ENCODE measurements around the gene ZSCAN12.
"Not testable (repeated sequence)": the region's sequence is repeated elsewhere in the genome, so short reads cannot be mapped to it uniquely, and the experiment has no call there.

Gene ZSCAN12

DNA sequence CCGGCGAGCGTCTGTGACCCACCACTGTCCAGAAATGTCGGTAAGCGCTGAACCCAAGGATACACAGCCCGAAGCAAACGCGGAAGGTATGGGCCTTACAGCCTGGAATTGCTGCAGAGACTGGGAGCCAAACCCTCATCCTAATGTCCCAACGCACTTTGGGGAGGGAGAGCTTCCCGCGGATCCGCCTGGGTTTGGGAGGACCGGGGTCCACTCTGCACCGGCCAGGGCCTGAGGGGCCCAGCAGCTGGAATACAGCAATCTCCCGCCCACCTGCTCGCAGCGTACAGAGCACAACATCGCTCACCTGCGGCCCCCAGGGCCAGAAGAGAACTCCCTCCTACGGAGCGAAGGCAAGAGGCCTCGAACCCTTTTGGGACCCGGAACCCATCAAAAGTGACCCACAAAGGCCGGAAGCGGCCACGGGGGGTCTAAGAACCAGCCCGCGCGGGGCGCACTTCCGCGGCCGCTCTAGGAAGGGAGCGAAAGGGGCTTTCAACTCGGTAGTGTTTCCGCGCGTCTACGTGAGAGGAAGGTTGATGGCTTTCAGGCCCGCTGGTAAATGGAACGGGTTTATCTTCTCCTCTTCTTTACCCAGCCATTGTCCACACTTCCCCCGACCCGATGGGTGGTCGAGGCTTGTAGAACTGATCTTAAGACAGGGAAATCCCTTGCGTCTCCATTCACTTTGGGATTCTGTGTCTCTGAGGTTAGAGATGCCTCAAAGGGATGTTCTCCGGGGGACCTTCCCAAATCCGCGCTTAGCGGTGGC is at the start of gene ZSCAN12:
Gene ZSCAN12 (minus strand): TSS at position 398 of the 772 bp plus-strand sequence. CDS start 1,342 bp downstream, outside the sequence.
- DNase-seq, result peak; percentile 74

DNA sequence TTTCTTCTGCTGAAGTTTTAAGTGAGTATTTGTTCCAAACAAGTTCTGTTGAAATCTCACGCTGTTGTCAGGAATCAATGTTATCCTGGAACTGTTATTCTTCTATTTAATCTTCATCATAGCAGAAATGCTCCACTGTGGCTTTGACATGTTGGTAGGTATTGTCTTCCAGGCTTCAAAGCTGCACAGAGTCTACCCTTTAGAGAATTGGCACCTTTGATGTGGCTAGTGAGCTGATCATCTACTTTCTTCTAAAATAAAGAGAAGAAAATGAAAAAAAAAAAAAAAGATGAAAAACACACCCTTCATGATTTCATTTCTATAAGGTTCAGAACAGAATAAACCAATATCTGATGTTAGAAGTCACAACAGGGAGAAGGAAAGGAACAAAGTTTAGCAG is 49.5 kb upstream of the ZSCAN12 start:
- DNase-seq, result no peak

GRCh38 chr6:28447512-28447906 is 48.0 kb upstream of the ZSCAN12 start:
- DNase-seq, result not testable (repeated sequence)

- DNase-seq, result no peak
These were observed 47.4 kb upstream of the ZSCAN12 start for GRCh38 chr6:28446818-28447511.

DNA sequence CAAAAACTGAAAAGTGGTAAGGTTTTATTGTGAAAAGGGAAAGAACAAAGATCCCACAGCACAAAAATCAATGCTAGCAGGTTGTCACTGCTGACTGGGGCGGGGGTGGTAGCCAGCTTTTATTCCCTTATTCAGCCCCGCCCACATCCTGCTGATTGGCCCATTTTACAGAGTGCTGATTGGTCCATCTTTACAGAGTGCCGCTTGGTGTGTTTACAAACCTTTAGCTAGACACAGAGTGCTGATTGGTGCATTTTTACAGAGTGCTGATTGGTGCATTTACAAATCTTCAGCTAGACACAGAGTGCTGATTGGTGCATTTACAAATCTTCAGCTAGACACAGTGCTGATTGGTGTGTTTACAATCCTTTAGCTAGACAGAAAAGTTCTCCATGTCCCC is 45.2 kb upstream of the ZSCAN12 start:
- DNase-seq, result not testable (repeated sequence)

GRCh38 chr6:28443112-28443773 is 43.7 kb upstream of the ZSCAN12 start, which contains the start of gene ZSCAN23:
Gene ZSCAN23, minus strand, starts transcription at chr6:28443491. Its CDS starts 7,225 bp downstream, at chr6:28436266.
- DNase-seq, result peak; percentile 93

GRCh38 chr6:28442586-28442985 is 43.0 kb upstream of the ZSCAN12 start:
- DNase-seq, result no peak

DNA sequence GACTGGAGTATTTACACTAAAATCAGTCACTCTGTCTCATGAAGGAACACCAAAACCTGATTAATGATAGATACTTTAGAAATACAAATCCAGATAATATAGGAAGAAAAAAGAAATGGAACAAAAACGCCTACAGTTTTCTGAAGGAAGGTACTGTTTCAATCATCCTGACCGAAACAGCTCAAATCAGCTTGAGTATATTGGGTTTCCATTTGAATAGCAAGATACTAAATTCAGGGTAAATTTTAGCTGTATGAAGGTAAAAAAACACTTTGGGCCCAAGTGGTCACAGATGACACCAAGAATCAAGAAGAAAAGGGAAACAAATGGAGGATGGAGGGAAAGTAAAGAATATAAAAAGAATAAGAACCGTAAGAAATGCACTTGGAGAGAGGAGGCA is 36.9 kb upstream of the ZSCAN12 start:
- DNase-seq, result no peak

GRCh38 chr6:28433119-28433518 is 33.6 kb upstream of the ZSCAN12 start:
- no peak for DNase-seq

GRCh38 chr6:28429781-28430180 is 30.2 kb upstream of the ZSCAN12 start:
- no peak for DNase-seq

GRCh38 chr6:28425944-28426541 is 26.5 kb upstream of the ZSCAN12 start:
- DNase-seq, result no peak

GRCh38 chr6:28424163-28424562 is 24.6 kb upstream of the ZSCAN12 start:
- DNase-seq, result no peak

GRCh38 chr6:28423546-28423945 is 24.0 kb upstream of the ZSCAN12 start:
- DNase-seq, result no peak

DNA sequence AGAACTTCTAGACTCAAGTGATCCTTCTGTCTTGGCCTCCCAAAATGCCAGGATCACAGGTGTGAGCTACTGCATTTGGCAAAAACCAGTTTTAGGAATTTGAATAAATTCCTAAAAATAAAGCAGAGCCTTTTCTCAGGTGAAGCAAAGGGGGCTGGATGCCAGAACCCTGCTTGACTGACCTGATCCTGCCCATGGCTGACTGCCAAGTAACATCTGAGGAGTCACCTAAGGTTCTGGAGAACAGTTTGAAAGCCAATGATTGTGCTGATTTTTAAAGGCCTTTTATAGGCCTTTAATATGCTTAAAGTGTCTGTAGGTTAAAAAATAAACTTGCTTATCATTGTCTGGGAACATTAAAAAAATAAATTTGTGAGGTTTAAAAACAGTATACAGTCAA is 14.1 kb upstream of the ZSCAN12 start:
- DNase-seq, result no peak

- DNase-seq, result no peak
These were observed 11.2 kb upstream of the ZSCAN12 start for GRCh38 chr6:28410767-28411166.

DNA sequence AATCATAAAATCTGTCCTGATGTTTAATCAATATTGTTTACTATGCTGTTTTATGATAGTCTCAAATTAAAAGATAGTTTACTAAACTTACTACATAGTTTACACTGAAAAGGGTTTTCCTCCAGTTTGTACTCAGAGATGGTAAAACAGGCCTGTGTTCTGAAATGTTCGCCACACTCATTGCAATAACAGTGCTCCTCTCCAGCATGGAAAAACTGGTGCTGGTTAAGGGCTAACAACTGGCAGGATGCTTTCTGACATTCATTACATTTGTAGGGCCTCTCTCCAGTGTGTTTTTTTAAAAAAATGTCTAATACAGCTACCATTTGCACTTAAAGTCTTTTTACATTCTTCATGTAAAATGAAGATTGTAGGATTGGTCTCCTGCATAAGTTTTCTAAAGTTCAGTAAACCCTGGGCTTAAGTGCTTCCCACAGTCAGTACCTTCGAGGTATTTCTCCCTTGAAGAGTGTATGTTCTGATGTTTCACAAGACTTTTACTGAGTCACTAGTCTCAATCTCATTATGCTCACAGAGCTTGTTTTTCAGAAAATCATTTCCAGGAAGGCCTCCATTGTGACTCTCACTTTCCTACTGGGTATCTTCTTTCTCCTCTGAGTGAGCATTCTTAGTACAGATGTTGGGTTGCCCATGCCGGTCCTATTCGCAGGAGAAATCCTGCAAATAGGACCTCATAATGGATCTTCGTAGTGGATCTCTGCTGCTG is 8.7 kb upstream of the ZSCAN12 start:
- DNase-seq, result no peak

DNA sequence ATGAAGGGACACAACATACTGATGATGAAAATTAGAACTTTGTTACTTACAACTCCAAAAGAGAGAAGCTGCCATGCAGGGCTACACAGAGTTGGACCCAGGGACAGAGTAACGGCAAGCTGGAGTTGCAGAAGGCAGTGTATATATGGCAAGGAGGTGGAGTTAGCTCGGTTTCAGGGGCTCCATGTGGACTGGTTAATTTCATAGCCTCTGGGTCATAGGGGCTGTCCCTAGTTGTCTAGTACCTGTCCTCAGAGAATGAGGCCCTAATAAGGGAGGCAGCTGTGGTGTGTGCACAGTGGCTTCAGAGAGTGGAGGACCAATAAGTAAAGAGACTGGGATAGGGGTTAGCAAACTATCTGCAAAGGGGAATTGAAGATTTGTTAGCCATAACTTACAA is 7.9 kb upstream of the ZSCAN12 start:
- no peak for DNase-seq

GRCh38 chr6:28403923-28404322 is 4.4 kb upstream of the ZSCAN12 start:
- not testable (repeated sequence) for DNase-seq

DNA sequence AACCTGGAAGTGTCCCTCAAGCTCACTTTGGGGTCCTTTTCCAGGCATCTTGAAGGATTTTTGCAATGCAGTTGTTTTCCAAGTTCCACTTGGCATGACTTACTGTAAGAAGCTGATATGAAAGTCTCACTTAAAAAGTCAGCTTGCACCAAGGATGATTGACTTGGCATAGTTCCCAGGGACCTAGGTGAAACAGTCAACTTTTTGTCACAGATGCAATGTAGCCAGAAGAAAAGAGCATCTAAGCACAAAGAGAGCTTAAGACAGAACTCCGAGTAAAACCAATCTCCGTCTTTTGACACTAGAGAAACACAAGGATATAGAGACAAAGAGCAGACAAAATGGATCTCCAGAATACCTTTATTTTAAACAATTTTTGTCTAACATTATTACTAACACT is 2.6 kb upstream of the ZSCAN12 start:
- DNase-seq, result no peak

GRCh38 chr6:28401172-28401571 is 1.6 kb upstream of the ZSCAN12 start:
- DNase-seq, result no peak

DNA sequence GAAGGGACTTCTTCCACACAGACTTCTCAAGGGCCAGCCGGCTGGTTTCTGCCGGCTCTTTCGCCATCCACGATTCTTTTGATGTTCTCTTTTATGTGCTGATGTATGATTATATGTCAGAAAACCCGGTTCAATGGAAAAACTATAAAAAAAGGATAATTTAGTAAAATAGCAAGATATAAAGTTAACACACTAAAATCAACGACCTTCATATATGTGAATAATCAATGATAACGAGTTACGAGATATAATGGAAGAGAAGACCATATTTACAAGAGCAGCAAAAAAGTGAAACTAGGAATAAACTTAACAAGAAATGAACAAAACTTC is 540 bp upstream of the ZSCAN12 start:
- no peak for DNase-seq

DNA sequence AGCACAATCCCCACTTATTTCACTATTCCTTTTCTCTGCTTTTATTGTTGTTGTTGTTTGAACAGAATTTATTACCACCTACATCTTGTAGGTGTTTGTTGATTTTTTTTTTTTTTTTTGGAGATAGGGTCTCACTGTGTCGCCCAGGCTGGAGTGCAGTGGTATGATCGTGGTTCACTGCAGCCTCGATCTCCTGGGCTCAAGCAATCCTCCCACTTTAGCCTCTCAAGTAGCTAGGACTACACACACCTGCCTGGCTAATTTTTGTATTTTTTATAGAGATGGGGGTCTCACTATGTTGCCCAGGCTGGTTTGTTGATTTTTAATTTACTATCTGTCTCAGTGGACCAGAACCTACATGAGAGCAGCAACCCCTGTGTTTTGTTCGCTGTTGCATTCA is 3.6 kb downstream of the ZSCAN12 start:
- no peak for DNase-seq
